Activated CD8-positive, alpha-beta T cell treated with anti-CD3 and anti-CD28 coated beads, Interleukin-2, amount 10 ng/mL, durations not matched to agents 7 days and 5 days (primary cell): ENCODE data around the gene FAM53B. TPM values are rescaled to one million over a fixed set of nuclear protein-coding genes. Genes with fewer than 3 reads are reported as not detected.
A peak's percentile ranks its signal among the peaks of the same experiment; 100 is the strongest.

Experiments
- ATAC-seq: fragments of 150-1000 bp; cut with Tn5 transposase; one replicate; pipeline ENCODE4 v1.10.0; 2021; ENCODE audit warnings: moderate library complexity
- CTCF ChIA-PET: fragments of 350-600 bp; sonication (Branson Sonifier 250); formaldehyde crosslinking; loops from one replicate; lab custom pipeline; 2021; ENCODE audit warnings: antibody characterized with exemption; lab: Charles Lee
- POLR2A ChIA-PET: fragments of 350-600 bp; sonication (Branson Sonifier 250); formaldehyde crosslinking; loops from one replicate; lab custom pipeline; 2021; ENCODE audit warnings: antibody characterized with exemption; lab: Charles Lee
- DNase-seq: peaks from one replicate; pipeline ENCODE4 v3.0.0-alpha.2; 2020
- H3K27ac Mint-ChIP-seq: one replicate; pipeline ENCODE4 v1.8.0; 2021; ENCODE audit warnings: mild to moderate bottlenecking, mixed read lengths
- H3K27me3 Mint-ChIP-seq: one replicate; pipeline ENCODE4 v1.8.0; 2021; ENCODE audit warnings: low read depth, mixed read lengths
- H3K36me3 Mint-ChIP-seq: one replicate; pipeline ENCODE4 v1.8.0; 2021; ENCODE audit warnings: low read depth, mixed read lengths
- H3K4me1 Mint-ChIP-seq: one replicate; pipeline ENCODE4 v1.8.0; 2021; ENCODE audit warnings: low read depth, mixed read lengths
- H3K4me3 Mint-ChIP-seq: one replicate; pipeline ENCODE4 v1.8.0; 2021; ENCODE audit warnings: mild to moderate bottlenecking, mixed read lengths
- H3K9me3 Mint-ChIP-seq: one replicate; pipeline ENCODE4 v1.8.0; 2022; ENCODE audit warnings: mixed read lengths; ENCODE audit not compliant: insufficient read depth
- total RNA-seq, 2 experiments: library from RNA; stranded (reverse); gene quantifications; one replicate each; pipeline ENCODE4 v1.2.3, GENCODE V29; 2021

FAM53B gene
- total RNA-seq, 2 experiments from 2014 or later, result 19.9 to 21.8 TPM

DNA sequence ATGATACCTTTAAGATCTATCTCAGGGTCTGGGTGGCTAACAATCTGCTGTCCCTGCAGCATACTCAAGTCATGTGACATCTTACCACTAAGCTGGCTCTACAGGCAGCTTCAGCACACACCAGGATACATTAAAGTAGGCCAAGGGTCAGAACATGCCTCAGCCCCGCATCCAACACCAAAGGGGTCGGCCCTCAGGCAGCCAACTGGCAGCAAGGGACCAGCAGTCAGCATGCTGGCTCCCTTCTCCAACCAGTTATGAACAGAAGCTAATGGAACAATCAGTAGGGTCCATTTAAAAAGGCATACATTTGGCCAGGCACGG, 37.1 kb downstream of the FAM53B start:
- Mint-ChIP-seq H3K4me1 (peaks cover 69% of the 10 kb centered on the region), H3K4me3 (no peak overlapping the region), H3K27me3 (no peaks in the 10 kb centered on the region), H3K36me3 (peaks cover 32% of the 10 kb centered on the region), H3K9me3 (no peaks in the 10 kb centered on the region), H3K27ac (no peak overlapping the region)
- ChIA-PET POLR2A (interaction anchor here (2.8 kb wide), 1 partner anchor 10 kb away, joined by 15 read pairs; no protein-coding TSS in a partner anchor), CTCF (interaction anchor here (2.3 to 10.1 kb wide), 4 partner anchors 10 to 38 kb away, joined by 10 to 156 read pairs (median 41); no protein-coding TSS in a partner anchor)
- no peak for ATAC-seq
- no peak for DNase-seq

- Mint-ChIP-seq H3K9me3 (no peaks in the 10 kb centered on the region), H3K27ac (peak overlapping the region; percentile 30), H3K36me3 (peaks cover 34% of the 10 kb centered on the region), H3K4me1 (peaks cover 74% of the 10 kb centered on the region), H3K27me3 (no peaks in the 10 kb centered on the region), H3K4me3 (no peak overlapping the region)
- no peak for DNase-seq
- CTCF ChIA-PET, result interaction anchor here (0.8 to 10.1 kb wide), 9 partner anchors 10 to 121 kb away, joined by 3 to 156 read pairs (median 10); no protein-coding TSS in a partner anchor
- POLR2A ChIA-PET, result interaction anchor here (1.2 to 2.8 kb wide), 3 partner anchors 11 to 35 kb away, joined by 3 to 15 read pairs (median 5); no protein-coding TSS in a partner anchor
- ATAC-seq, result no peak
Observed at GRCh38 chr10:124706462-124707143, 37.6 kb downstream of the FAM53B start.

DNA sequence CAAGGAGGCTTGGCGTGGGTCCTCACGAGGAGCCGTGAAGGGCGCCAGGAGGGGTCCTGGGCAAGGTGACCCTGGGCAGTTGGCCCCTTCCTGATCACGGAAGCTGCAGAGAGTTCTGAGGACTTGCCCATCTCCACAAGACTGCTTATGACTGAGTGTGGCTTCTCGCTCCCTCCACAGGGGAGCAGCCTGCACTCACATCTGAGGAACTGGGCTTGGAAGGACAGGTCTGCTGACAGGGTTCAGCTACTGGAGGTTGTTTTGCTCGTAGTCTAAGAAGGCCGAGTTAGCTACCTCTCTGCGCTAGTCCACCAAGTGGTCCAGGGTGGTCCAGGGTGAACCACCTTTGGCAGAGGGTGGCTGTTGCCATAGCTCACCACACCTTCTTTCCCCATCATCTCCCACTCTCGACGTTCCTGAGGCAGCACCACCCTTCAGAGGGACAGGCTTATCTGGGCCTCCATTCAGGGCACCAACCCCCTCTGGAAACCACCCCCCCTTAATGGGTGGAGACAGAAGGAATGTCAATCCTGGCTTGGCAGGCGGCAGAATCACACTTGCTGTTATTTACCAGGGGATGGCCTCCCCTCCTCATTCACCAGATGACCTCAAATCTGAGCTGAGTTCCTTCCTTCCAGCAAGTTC, 38.2 kb downstream of the FAM53B start:
- peaks cover 80% of the 10 kb centered on the region for H3K4me1 Mint-ChIP-seq
- H3K27ac Mint-ChIP-seq, result peak overlapping the region; percentile 30
- no peaks in the 10 kb centered on the region for H3K27me3 Mint-ChIP-seq
- CTCF ChIA-PET, result interaction anchor here (0.7 to 10.1 kb wide), 13 partner anchors 9 to 121 kb away, joined by 3 to 156 read pairs (median 7); no protein-coding TSS in a partner anchor
- no peak for ATAC-seq
- H3K36me3 Mint-ChIP-seq, result peaks cover 39% of the 10 kb centered on the region
- DNase-seq, result no peak
- no peak overlapping the region for H3K4me3 Mint-ChIP-seq
- H3K9me3 Mint-ChIP-seq, result no peaks in the 10 kb centered on the region
- POLR2A ChIA-PET, result interaction anchor here (1.2 to 2.8 kb wide), 3 partner anchors 12 to 35 kb away, joined by 3 to 15 read pairs (median 5); no protein-coding TSS in a partner anchor

GRCh38 chr10:124705381-124705740, 38.8 kb downstream of the FAM53B start:
- ATAC-seq, result no peak
- H3K4me3 Mint-ChIP-seq, result no peak overlapping the region
- H3K9me3 Mint-ChIP-seq, result no peaks in the 10 kb centered on the region
- no peaks in the 10 kb centered on the region for H3K27me3 Mint-ChIP-seq
- ChIA-PET POLR2A (interaction anchor here (1.2 to 2.8 kb wide), 4 partner anchors 12 to 36 kb away, joined by 3 to 15 read pairs (median 4); no protein-coding TSS in a partner anchor), CTCF (interaction anchor here (0.7 to 10.1 kb wide), 12 partner anchors 8 to 122 kb away, joined by 3 to 156 read pairs (median 8); no protein-coding TSS in a partner anchor)
- peaks cover 42% of the 10 kb centered on the region for H3K36me3 Mint-ChIP-seq
- H3K4me1 Mint-ChIP-seq, result peaks cover 80% of the 10 kb centered on the region
- DNase-seq, result no peak
- H3K27ac Mint-ChIP-seq, result peak overlapping the region; percentile 86

GRCh38 chr10:124704428-124705380, 39.5 kb downstream of the FAM53B start:
- no peak for ATAC-seq
- Mint-ChIP-seq H3K27ac (peak overlapping the region; percentile 86), H3K4me3 (no peak overlapping the region), H3K27me3 (no peaks in the 10 kb centered on the region), H3K36me3 (peaks cover 48% of the 10 kb centered on the region), H3K9me3 (no peaks in the 10 kb centered on the region), H3K4me1 (peaks cover 86% of the 10 kb centered on the region)
- POLR2A ChIA-PET, result interaction anchor here (0.9 to 2.8 kb wide), 4 partner anchors 13 to 23 kb away, joined by 3 to 15 read pairs (median 4); no protein-coding TSS in a partner anchor
- DNase-seq, result no peak
- CTCF ChIA-PET, result interaction anchor here (0.7 to 10.1 kb wide), 11 partner anchors 8 to 122 kb away, joined by 3 to 156 read pairs (median 10); no protein-coding TSS in a partner anchor

- H3K27me3 Mint-ChIP-seq, result no peaks in the 10 kb centered on the region
- no peak overlapping the region for H3K4me3 Mint-ChIP-seq
- CTCF ChIA-PET, result interaction anchor here (1.8 to 10.1 kb wide), 4 partner anchors 7 to 37 kb away, joined by 11 to 156 read pairs (median 41); no protein-coding TSS in a partner anchor
- peaks cover 88% of the 10 kb centered on the region for H3K4me1 Mint-ChIP-seq
- H3K36me3 Mint-ChIP-seq, result peaks cover 49% of the 10 kb centered on the region
- no peak for DNase-seq
- POLR2A ChIA-PET, result interaction anchor here (0.9 kb wide), 1 partner anchor 14 kb away, joined by 3 read pairs; no protein-coding TSS in a partner anchor
- H3K9me3 Mint-ChIP-seq, result no peaks in the 10 kb centered on the region
- ATAC-seq, result no peak
- H3K27ac Mint-ChIP-seq, result peak overlapping the region; percentile 86
Observed at GRCh38 chr10:124703778-124704427, 40.3 kb downstream of the FAM53B start.

- POLR2A ChIA-PET, result interaction anchor here (3.0 kb wide), 1 partner anchor 15 kb away, joined by 28 read pairs; no protein-coding TSS in a partner anchor
- Mint-ChIP-seq H3K27me3 (no peaks in the 10 kb centered on the region), H3K36me3 (peaks cover 54% of the 10 kb centered on the region)
Observed at GRCh38 chr10:124703372-124703771, 40.8 kb downstream of the FAM53B start.

DNA sequence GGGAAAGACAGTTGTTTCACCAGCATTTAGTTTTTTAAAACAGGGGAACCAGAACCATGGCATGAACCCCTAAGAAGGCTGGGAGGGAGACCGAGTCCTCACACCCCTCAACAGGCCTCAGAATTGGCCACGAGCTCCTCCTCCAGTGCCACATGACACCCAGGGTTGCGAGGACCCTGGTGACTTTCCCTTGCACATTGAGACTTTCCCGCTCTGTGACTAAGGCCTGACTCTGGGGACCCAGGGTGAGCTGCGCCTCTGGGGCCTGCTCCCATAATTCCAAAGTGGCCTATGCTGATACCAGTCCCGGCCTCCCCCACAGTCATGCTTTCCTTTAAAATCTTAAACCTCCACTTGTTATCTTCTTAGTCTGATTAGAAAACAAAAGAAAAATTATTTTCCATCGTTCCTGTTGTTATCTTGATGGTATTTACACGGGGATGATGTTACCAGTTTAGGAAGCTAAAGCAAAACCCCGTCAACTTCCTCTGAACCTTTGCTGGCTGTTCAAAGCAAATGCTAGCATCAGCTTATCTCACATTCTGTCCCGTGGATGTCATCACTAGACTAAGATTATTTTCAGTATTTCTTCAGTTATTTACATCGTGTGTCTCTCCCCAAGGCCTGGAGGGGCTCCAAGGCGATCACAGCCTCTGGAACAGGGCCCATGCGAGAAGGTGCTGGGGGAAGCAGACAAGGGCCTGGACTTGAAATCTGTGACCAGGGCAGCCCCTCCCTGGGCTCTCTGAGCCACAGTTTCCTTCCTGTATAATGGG, 42.1 kb downstream of the FAM53B start:
- Mint-ChIP-seq H3K27me3 (no peaks in the 10 kb centered on the region), H3K36me3 (peaks cover 59% of the 10 kb centered on the region), H3K9me3 (no peaks in the 10 kb centered on the region), H3K4me3 (peak overlapping the region; percentile 44), H3K4me1 (peaks cover 98% of the 10 kb centered on the region), H3K27ac (peak overlapping the region; percentile 95)
- POLR2A ChIA-PET, result interaction anchor here (0.9 to 3.0 kb wide), 7 partner anchors 10 to 40 kb away, joined by 3 to 28 read pairs (median 5); no protein-coding TSS in a partner anchor
- CTCF ChIA-PET, result interaction anchor here (0.9 to 10.1 kb wide), 6 partner anchors 13 to 55 kb away, joined by 4 to 156 read pairs (median 13); no protein-coding TSS in a partner anchor
- ATAC-seq (peak; percentile 46), DNase-seq (peak; percentile 35)

More at GRCh38 chr10:124703372-124703771, 40.8 kb downstream of the FAM53B start:
- H3K9me3 Mint-ChIP-seq, result no peaks in the 10 kb centered on the region
- CTCF ChIA-PET, result interaction anchor here (2.7 to 10.1 kb wide), 2 partner anchors 16 to 38 kb away, joined by 21 to 156 read pairs; no protein-coding TSS in a partner anchor
- no peak for ATAC-seq
- H3K4me1 Mint-ChIP-seq, result peaks cover 93% of the 10 kb centered on the region
- no peak for DNase-seq
- peak overlapping the region; percentile 77 for H3K27ac Mint-ChIP-seq
- no peak overlapping the region for H3K4me3 Mint-ChIP-seq

- no peak for ATAC-seq
- CTCF ChIA-PET, result interaction anchor here (0.6 to 10.1 kb wide), 7 partner anchors 12 to 69 kb away, joined by 3 to 156 read pairs (median 5); no protein-coding TSS in a partner anchor
- no peak for DNase-seq
- Mint-ChIP-seq H3K36me3 (peaks cover 62% of the 10 kb centered on the region), H3K4me1 (peaks cover 98% of the 10 kb centered on the region), H3K4me3 (no peak overlapping the region), H3K9me3 (no peaks in the 10 kb centered on the region), H3K27ac (peak overlapping the region; percentile 95), H3K27me3 (no peaks in the 10 kb centered on the region)
- POLR2A ChIA-PET, result interaction anchor here (0.9 to 3.0 kb wide), 7 partner anchors 11 to 41 kb away, joined by 3 to 28 read pairs (median 5); no protein-coding TSS in a partner anchor
Observed at GRCh38 chr10:124701435-124701834, 42.7 kb downstream of the FAM53B start.
